ENCODE data around the gene CTBP2. TPM values are rescaled to one million over a fixed set of nuclear protein-coding genes. Genes with fewer than 3 reads are reported as not detected.

Gene CTBP2
- total RNA-seq, 2 donors from 2014 or later, result 1.2 TPM

GRCh38 chr10:125111118-125111727 lies 49.1 kb downstream of the CTBP2 start:
- Mint-ChIP-seq H3K9me3 (peaks cover 6 to 8% of the 10 kb centered on the region in 2 donors), H3K27ac (no peak overlapping the region), H3K36me3 (no peaks in the 10 kb centered on the region)
- DNase-seq (ENCODE audit: low spot score in 2 of 2) (no peak), ATAC-seq (no peak)

- DNase-seq (ENCODE audit: low spot score in 2 of 2) (no peak), ATAC-seq (no peak)
- Mint-ChIP-seq H3K9me3 (peaks cover 6 to 8% of the 10 kb centered on the region in 2 donors), H3K27ac (no peak overlapping the region), H3K36me3 (no peaks in the 10 kb centered on the region)
Measured at GRCh38 chr10:125107965-125108580, 52.3 kb downstream of the CTBP2 start.

- no peak overlapping the region for H3K27ac Mint-ChIP-seq
- no peak for ATAC-seq
- no peak for DNase-seq (ENCODE audit: low spot score in 2 of 2)
- H3K9me3 Mint-ChIP-seq, result peaks cover 6 to 8% of the 10 kb centered on the region in 2 donors
- no peaks in the 10 kb centered on the region for H3K36me3 Mint-ChIP-seq
Measured at GRCh38 chr10:125107166-125107949, 53.0 kb downstream of the CTBP2 start.

GRCh38 chr10:125106586-125106985 lies 53.8 kb downstream of the CTBP2 start:
- peaks cover 6 to 8% of the 10 kb centered on the region in 2 donors for H3K9me3 Mint-ChIP-seq
- ATAC-seq, result no peak
- DNase-seq (ENCODE audit: low spot score in 2 of 2), result no peak

GRCh38 chr10:125105706-125106255 lies 54.6 kb downstream of the CTBP2 start:
- no peak for DNase-seq (ENCODE audit: low spot score in 2 of 2)
- Mint-ChIP-seq H3K9me3 (peaks cover 6 to 8% of the 10 kb centered on the region in 2 donors), H3K27ac (no peak overlapping the region), H3K36me3 (no peaks in the 10 kb centered on the region)
- no peak for ATAC-seq

More at GRCh38 chr10:125106586-125106985, 53.8 kb downstream of the CTBP2 start:
- Mint-ChIP-seq H3K27ac (no peak overlapping the region), H3K36me3 (no peaks in the 10 kb centered on the region)

- Mint-ChIP-seq H3K9me3 (peaks cover 6 to 8% of the 10 kb centered on the region in 2 donors), H3K27ac (no peak overlapping the region), H3K36me3 (no peaks in the 10 kb centered on the region)
- no peak for DNase-seq (ENCODE audit: low spot score in 2 of 2)
- ATAC-seq, result no peak
Measured at GRCh38 chr10:125105155-125105554, 55.2 kb downstream of the CTBP2 start.

GRCh38 chr10:125104559-125104958 lies 55.8 kb downstream of the CTBP2 start:
- no peak for ATAC-seq
- no peak overlapping the region for H3K27ac Mint-ChIP-seq
- H3K9me3 Mint-ChIP-seq, result peaks cover 6 to 8% of the 10 kb centered on the region in 2 donors
- H3K36me3 Mint-ChIP-seq, result no peaks in the 10 kb centered on the region
- no peak for DNase-seq (ENCODE audit: low spot score in 2 of 2)

GRCh38 chr10:125103924-125104323 lies 56.4 kb downstream of the CTBP2 start:
- H3K9me3 Mint-ChIP-seq, result peaks cover 6 to 8% of the 10 kb centered on the region in 2 donors
- ATAC-seq (no peak), DNase-seq (ENCODE audit: low spot score in 2 of 2) (no peak)
- H3K36me3 Mint-ChIP-seq, result no peaks in the 10 kb centered on the region
- H3K27ac Mint-ChIP-seq, result no peak overlapping the region

GRCh38 chr10:125103466-125103865 lies 56.9 kb downstream of the CTBP2 start:
- ATAC-seq (no peak), DNase-seq (ENCODE audit: low spot score in 2 of 2) (no peak)
- no peaks in the 10 kb centered on the region for H3K36me3 Mint-ChIP-seq
- H3K27ac Mint-ChIP-seq, result no peak overlapping the region
- H3K9me3 Mint-ChIP-seq, result peaks cover 6 to 8% of the 10 kb centered on the region in 2 donors

GRCh38 chr10:125102821-125103220 lies 57.5 kb downstream of the CTBP2 start:
- Mint-ChIP-seq H3K9me3 (peaks cover 4 to 6% of the 10 kb centered on the region in 2 donors), H3K36me3 (no peaks in the 10 kb centered on the region), H3K27ac (no peak overlapping the region)
- ATAC-seq, result no peak
- no peak for DNase-seq (ENCODE audit: low spot score in 2 of 2)

- DNase-seq (ENCODE audit: low spot score in 2 of 2), result no peak
- peaks cover 0 to under 1% of the 10 kb centered on the region in 2 donors for H3K9me3 Mint-ChIP-seq
- H3K27ac Mint-ChIP-seq, result no peak overlapping the region
- H3K36me3 Mint-ChIP-seq, result no peaks in the 10 kb centered on the region
- no peak for ATAC-seq
Measured at GRCh38 chr10:125102246-125102645, 58.1 kb downstream of the CTBP2 start.

GRCh38 chr10:125101581-125101980 lies 58.8 kb downstream of the CTBP2 start:
- Mint-ChIP-seq H3K36me3 (no peaks in the 10 kb centered on the region), H3K27ac (no peak overlapping the region), H3K9me3 (no peaks in the 10 kb centered on the region)
- ATAC-seq, result no peak
- peak in 1 of 2 donors; percentile 21 for DNase-seq (ENCODE audit: low spot score in 2 of 2)

- Mint-ChIP-seq H3K9me3 (no peaks in the 10 kb centered on the region), H3K27ac (no peak overlapping the region), H3K36me3 (no peaks in the 10 kb centered on the region)
- ATAC-seq, result no peak
- no peak for DNase-seq (ENCODE audit: low spot score in 2 of 2)
Measured at GRCh38 chr10:125101049-125101448, 59.3 kb downstream of the CTBP2 start.

GRCh38 chr10:125097409-125098070 lies 62.8 kb downstream of the CTBP2 start:
- no peaks in the 10 kb centered on the region for H3K9me3 Mint-ChIP-seq
- H3K27ac Mint-ChIP-seq, result no peak overlapping the region
- ATAC-seq (no peak), DNase-seq (ENCODE audit: low spot score in 2 of 2) (no peak)
- no peaks in the 10 kb centered on the region for H3K36me3 Mint-ChIP-seq

GRCh38 chr10:125096975-125097374 lies 63.4 kb downstream of the CTBP2 start:
- ATAC-seq (no peak), DNase-seq (ENCODE audit: low spot score in 2 of 2) (no peak)
- no peak overlapping the region for H3K27ac Mint-ChIP-seq
- H3K36me3 Mint-ChIP-seq, result no peaks in the 10 kb centered on the region
- H3K9me3 Mint-ChIP-seq, result no peaks in the 10 kb centered on the region

- no peaks in the 10 kb centered on the region for H3K9me3 Mint-ChIP-seq
- no peaks in the 10 kb centered on the region for H3K36me3 Mint-ChIP-seq
- ATAC-seq (no peak), DNase-seq (ENCODE audit: low spot score in 2 of 2) (no peak)
- H3K27ac Mint-ChIP-seq, result no peak overlapping the region
Measured at GRCh38 chr10:125096371-125096770, 64.0 kb downstream of the CTBP2 start.

GRCh38 chr10:125095776-125096175 lies 64.6 kb downstream of the CTBP2 start:
- no peak overlapping the region for H3K27ac Mint-ChIP-seq
- DNase-seq (ENCODE audit: low spot score in 2 of 2) (no peak), ATAC-seq (no peak)
- H3K36me3 Mint-ChIP-seq, result no peaks in the 10 kb centered on the region
- no peaks in the 10 kb centered on the region for H3K9me3 Mint-ChIP-seq
